Adrenal gland (tissue), 5 donors: Measurements from ENCODE around the gene KIAA1755.

Experiments
- POLR2A ChIP-seq, 2 donors: fragments of 450-650 bp; IDR thresholded peaks; one replicate each; pipeline ENCODE4 v1.6.1; 2017; ENCODE audit warnings: antibody characterized with exemption in 2 of 2, mild to moderate bottlenecking in 2 of 2, moderate library complexity in 1 of 2
- TF ChIP-seq, protein P1 (sequence below), 6 experiments: fragments of 450-650 bp in 4 of 6; fragments of 200-600 bp in 2 of 6; sonication (generic) in 1 of 6; IDR thresholded peaks; 1 replicate in 5 of 6; 2 replicates in 1 of 6; pipeline versions ENCODE4 v1.5.1 to v1.8.0; 2016 to 2021; ENCODE audit warnings: antibody characterized with exemption in 6 of 6, mild to moderate bottlenecking in 2 of 6, moderate library complexity in 1 of 6
- donor health status: DM: no; HTN: no; CAD: no.

- TF ChIP-seq, protein P1, sequence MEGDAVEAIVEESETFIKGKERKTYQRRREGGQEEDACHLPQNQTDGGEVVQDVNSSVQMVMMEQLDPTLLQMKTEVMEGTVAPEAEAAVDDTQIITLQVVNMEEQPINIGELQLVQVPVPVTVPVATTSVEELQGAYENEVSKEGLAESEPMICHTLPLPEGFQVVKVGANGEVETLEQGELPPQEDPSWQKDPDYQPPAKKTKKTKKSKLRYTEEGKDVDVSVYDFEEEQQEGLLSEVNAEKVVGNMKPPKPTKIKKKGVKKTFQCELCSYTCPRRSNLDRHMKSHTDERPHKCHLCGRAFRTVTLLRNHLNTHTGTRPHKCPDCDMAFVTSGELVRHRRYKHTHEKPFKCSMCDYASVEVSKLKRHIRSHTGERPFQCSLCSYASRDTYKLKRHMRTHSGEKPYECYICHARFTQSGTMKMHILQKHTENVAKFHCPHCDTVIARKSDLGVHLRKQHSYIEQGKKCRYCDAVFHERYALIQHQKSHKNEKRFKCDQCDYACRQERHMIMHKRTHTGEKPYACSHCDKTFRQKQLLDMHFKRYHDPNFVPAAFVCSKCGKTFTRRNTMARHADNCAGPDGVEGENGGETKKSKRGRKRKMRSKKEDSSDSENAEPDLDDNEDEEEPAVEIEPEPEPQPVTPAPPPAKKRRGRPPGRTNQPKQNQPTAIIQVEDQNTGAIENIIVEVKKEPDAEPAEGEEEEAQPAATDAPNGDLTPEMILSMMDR (IDR thresholded peaks at IDR 0.05), result no peak
- no peak for TF ChIP-seq POLR2A (IDR thresholded peaks at IDR 0.05)
Measured at GRCh38 chr20:38195521-38195920, 65.0 kb downstream of the KIAA1755 start.
